HG02973 (cell line): ENCODE data around the gene CATSPERD.
"Not testable (repeated sequence)": the region's sequence is repeated elsewhere in the genome, so short reads cannot be mapped to it uniquely, and the experiment has no call there.

Experiments used
- ATAC-seq: cut with Tn5 transposase; IDR thresholded peaks from one replicate; pipeline ENCODE4 v1.9.1; 2021; ENCODE audit warnings: moderate library complexity; ENCODE audit not compliant: unreplicated experiment

Gene CATSPERD

DNA sequence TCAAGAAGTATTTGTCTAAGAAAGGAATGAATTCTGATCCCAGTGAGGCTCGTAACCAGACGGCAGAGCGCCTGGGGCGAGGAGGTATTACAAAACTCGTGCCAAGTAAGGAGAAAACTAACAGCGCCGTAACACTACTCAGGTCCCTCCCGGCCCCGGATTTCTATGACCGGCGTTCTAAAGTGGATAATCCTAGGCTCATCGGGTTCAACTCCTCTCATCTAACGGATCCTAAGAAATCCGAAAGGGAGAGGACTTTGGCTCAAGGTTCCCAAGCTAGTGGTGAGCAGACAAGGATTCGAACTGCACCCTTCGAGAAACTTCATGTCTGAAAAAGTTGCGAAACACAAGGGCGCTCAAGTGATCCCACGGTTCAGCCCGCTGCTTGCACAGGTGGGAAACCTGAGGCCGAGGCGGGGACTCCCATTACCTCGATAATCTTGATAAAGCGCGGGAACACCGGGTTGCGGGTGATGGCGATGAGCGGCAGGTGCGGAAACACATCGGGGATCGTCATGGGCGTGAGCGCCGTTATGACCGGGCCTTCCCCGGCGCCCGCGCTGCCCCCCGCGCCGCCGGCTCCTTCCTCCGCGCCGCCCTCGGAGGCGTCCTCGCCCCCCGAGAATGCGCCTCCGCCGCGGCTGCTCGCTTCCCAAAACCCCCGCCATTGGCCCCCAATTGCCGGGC is 1.0 kb upstream of the CATSPERD start:
- peak; percentile 3 for ATAC-seq

DNA sequence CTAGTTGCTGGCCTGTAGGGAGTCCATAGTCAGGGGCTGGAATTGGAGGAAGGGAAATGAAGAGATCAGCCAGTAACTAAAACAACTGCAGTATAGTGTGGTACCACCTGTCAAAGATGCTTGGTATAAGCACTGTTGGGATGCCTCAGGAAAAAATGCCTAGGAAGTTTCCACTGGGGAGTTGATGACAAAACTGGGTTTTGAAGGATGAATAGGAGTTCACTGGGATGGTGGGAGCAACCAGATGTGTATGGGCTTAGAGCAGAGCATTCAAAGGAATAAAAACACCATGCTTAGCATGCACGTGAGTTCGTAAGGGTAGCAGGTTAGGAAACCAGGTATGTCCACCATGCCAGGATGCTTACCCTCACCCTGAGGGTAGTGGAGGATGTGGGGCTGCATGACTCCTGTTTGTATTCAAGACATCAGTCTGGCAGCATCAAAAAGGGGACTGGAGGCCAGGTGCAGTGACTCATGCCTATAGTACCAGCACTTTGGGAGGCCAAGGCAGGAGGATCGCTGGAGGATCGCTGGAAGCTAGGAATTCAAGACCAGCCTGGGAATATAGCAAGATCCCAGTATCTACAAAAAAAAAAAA is 7.1 kb downstream of the CATSPERD start:
- no peak for ATAC-seq

DNA sequence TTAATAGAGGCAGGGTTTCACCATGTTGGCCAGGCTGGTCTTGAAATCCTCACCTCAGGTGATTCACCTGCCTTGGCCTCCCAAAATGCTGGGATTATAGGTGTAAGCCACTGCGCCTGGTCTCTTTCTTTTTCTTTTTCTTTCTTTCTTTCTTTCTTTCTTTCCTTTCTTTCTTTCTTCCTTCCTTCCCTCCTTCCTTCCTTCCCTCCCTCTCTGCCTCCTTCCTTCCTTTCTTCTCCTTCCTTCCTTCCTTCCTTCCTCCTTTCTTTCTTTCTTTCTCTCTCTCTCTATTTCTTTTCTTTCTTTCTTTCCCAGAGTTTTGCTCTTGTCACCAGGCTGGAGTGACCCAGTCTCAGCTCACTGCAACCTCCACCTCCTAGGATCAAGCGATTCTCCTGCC is 12.7 kb downstream of the CATSPERD start:
- ATAC-seq, result not testable (repeated sequence)

DNA sequence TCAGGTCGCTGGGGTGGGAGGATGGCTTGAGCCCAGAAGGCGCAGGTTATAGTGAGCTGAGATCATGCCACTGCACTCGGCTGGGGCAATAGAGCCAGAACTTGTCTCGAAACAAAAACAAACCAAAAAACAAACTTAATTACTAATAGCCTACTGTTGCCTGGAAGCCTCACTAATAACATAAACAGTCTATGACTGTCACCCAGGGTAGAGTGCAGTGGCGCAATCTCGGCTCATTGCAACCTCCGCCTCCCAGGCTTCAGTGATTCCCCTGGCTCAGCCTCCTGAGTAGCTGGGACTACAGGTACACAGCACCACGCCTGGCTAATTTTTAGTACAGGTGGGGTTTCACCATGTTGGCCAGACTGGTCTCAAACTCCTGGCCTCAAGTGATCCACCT is 18.0 kb downstream of the CATSPERD start:
- no peak for ATAC-seq

DNA sequence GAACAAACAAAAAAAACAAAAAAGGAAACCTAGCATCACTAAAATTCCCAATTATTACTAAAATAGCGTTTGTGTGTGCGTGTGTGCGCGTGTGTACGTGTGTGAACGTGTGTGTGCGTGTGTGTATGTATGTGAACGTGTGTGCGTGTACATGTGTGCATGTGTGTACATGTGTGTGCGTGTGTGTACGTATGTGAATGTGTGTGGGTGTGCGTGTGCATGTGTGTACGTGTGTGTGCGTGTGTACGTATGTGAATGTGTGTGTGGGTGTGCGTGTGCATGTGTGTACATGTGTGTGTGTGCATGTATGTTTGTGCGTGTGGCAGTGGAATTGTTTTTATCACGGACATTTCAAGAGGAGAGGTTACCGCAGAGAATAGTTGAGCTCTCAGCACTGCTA is 21.6 kb downstream of the CATSPERD start:
- no peak for ATAC-seq

DNA sequence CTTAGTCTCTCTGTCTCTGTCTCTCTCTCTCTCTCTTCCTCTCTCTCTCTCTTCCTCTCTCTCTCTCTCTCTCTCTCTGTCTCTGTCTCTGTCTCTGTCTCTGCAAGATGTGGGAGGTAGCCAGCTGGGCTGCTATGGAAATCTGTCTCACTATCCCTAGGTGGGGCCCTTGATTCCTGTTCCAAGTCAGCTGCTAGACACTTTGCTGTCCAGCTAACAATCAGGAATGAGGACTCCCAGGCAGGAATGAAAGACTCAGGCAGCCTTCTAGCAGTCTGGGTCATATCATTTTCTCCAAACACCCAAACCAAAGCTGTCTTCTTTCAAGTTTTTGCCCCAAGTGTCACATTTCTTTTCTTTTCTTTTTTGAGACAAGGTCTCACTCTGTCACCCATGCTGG is 23.2 kb downstream of the CATSPERD start:
- no peak for ATAC-seq

DNA sequence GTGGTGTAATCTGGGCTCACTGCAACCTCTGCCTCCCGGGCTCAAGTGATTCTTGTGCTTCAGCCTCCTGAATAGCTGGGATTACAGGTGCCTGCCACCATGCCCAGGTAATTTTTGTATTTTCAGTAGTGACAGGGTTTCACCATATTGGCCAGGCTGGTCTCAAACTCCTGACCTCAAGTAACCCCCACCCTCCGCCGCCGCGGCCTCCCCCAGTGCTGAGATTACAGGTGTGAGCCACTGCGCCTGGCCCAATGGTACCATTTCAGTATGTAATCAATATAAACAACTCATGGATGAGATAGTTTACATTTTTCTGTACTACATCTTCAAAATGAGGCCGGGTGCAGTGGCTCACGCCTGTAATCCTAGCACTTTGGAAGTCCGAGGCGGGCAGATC is 24.6 kb downstream of the CATSPERD start:
- not testable (repeated sequence) for ATAC-seq

DNA sequence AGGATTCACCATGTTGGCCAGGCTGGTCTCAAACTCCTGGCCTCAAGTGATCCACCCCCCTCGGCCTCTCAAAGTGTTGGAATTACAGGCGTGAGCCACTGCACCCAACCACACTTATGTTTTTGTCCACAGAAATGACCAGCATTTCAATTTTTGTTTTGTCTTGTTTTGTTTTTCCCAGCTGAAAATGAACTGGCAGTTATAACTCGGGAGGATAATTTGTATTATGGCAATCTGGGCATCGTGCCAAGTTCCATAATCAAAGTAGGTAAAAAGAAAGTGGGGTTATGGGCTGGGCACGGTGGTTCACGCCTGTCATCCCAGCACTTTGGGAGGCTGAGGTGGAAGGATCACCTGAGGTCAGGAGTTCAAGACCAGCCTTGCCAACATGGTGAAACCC is 28.5 kb downstream of the CATSPERD start:
- not testable (repeated sequence) for ATAC-seq

DNA sequence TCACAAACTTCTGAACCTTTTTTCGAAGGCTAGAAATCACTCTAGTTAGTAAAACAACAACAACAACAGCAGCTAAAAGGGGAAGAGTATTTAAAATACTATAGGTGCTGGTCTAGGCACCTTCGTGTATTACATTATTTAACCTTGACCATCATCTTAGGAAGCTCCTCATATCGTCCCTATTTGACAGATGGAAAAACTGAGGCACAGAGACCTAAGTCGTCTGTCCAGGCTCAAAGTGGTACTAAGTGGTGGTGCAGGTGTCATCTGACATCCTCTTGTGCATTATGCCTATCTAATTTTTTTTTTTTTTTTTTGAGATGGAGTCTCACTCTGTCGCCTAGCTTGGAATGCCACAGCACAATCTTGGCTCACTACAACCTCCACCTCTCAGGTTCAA is 29.1 kb downstream of the CATSPERD start:
- no peak for ATAC-seq

DNA sequence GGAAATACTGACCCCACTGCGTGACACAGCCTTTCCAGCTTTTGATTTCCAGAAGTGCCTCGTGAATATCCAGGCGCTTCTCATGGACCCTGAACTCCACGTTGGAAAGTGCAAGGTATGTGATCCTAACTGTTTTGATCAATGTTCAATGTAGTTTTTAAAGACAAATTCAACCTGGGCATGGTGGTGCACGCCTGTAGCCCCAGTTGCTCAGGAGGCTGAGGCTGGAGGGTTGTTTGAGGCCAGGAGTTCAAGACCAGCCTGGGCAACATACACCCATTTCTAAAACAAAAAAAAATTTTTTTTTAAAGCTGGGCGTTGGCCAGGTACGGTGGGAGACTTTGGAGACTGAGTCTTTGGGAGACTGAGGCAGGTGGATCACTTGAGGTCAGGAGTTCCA is 31.3 kb downstream of the CATSPERD start:
- no peak for ATAC-seq

DNA sequence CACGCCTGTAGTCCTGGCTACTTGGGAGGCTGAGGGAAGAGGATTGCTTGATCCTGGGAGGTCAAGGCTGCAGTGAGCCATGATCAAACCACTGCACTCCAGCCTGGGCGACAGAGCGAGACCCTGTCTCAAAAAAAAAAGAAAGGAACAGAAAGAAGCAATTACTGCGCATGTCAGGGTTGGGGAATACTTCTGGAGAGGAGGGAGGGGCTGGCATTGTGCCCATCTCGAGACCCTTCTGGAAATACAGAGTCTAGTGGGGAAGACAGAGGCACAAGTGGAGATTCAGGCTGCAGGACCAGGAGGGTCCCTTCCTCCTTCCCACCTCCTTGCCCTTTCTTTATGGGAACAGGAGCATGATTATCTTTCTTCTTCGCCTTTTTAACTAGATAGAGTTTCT is 33.3 kb downstream of the CATSPERD start:
- no peak for ATAC-seq

DNA sequence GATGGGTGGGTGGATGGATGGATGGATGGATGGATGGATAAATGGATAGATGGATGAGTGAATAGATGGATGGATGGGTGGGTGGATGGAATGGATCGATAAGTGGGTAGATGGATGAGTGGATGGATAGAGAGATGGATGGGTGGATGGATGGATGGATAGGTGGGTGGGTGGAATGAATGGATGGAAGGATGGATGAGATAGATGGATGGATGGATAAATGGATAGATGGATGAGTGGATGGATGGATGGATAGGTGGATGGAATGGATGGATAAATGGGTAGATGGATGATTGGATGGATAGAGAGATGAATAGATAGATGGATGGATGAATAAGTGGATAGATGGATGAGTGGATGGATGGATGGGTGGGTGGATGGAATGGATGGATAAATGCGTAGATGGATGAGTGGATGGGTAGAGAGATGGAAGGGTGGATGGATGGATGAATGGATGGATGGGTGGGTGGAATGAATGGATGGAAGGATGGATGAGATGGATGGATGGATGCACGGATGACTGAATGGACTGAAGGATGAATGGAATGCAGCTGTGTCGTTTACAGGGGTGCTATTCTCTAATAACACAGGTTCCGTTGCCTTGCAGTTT is 42.3 kb downstream of the CATSPERD start:
- no peak for ATAC-seq

DNA sequence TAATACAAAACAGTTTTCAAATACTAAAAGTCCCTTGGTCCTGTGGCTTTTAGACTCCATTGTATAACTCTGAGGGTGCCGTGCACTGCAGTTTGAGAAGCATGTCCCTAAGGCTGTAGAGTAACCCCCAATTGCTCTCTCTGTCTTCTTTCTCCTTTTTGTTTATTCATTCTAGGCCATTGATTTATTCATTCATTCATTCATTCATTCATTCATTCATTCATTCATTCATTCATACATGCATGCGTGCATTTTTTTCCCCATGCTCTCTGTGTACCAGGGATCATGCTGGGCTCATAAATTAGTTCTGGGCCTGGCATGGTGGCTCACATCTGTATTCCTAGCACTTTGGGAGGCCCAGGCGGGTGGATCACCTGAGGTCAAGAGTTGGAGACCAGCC is 44.8 kb downstream of the CATSPERD start:
- no peak for ATAC-seq

DNA sequence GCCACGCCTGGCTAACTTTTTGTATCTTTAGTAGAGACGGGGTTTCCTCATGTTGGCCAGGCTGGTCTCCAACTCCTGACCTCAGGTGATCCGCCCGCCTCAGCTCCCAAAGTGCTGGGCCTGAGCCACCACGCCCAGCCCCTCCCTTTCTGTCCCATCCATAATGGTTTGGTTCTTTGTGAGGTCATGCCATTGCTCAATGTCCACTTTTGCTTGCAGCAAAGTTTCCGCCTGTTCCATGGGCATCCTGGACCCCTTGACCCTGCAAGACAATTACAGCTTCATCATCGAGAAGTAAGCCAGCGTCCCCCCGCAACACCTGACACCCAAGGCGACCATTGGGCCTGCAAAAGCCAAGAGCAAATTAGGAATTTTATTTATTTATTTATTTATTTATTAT is 47.5 kb downstream of the CATSPERD start:
- ATAC-seq, result no peak

DNA sequence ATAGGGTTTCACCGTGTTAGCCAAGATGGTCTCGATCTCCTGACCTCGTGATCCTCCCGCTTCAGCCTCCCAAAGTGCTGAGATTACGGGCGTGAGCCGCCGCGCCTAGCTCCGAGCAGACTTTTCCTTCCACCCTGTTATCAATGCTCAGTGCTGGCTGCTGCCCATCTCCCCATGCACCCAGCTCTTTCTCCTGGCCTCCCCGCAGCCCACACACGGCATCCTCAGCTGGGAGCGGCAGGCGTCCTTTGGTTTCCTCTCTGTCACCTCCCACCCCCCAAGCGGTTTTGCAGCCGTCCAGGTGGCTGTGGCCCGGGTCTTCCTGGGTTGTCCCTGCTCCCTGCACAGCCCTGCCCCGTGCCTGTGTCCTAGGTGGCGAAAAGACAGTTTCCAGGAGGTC is 52.0 kb downstream of the CATSPERD start:
- no peak for ATAC-seq

DNA sequence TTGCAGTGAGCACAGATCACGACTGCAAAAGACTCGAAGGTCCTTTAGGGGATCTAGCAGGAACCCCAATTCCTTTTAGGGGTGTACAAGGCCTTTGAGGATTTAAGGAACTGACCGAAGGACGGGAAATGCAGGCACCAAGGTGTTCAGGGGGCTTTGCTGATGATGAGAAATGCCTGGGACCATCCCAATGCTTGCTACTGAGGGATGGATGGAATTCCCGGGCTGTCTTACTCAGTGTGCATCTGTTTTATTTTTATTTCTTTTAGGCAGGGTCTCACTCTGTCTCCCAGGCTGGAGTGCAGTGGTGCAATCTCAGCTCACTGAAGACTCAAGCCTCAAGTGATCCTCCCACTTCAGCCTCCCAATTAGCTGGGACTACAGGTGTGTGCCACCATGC is 52.8 kb downstream of the CATSPERD start:
- no peak for ATAC-seq

DNA sequence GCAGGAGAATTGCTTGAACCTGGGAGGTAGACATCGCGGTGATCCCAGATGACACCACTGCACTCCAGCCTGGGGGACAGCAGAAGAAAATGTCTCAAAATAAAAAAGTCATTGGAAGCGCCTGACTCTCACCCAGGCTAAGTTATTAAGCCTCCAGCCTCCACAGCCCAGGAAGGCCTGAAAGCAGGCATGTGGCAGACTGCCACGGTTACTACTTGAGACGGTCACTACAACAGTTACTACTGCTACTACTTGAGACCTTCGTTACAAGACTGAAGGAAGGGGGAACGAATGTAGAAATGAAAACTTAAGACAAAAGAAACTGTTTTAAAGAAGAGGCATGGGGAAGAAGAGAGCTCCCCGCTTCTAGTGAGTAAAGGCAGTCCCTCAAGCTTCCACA is 54.5 kb downstream of the CATSPERD start:
- no peak for ATAC-seq

DNA sequence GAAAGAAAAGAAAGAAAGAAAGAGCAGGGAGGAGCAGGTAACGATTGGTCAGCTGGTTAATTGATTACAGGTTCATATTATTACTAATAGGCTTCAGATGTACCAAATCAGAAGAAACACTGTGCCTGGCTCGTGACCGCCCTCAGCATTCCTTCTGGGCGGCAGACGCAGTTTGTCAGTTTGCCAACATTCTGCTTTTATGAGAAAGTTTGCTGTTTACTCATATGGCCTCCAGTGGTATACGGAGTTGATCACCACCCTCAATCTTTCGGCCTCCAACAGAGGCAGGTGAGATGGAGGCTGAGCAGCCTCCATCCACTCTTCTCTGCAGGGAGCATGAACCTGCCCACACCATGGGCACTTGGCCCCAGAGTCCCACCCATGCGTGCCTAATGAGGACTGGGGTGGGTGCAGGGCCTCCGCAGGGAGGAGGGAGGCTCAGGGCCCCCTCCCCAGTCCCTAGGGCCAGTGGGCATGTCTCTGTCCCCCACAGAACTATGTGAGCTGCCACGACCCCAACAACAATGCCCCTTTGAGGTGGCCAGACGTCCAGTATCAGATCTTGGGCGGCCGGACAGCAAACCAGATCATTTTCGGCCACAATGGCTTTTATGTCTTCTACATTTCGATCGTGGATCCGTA is 55.4 kb downstream of the CATSPERD start:
- ATAC-seq, result no peak

DNA sequence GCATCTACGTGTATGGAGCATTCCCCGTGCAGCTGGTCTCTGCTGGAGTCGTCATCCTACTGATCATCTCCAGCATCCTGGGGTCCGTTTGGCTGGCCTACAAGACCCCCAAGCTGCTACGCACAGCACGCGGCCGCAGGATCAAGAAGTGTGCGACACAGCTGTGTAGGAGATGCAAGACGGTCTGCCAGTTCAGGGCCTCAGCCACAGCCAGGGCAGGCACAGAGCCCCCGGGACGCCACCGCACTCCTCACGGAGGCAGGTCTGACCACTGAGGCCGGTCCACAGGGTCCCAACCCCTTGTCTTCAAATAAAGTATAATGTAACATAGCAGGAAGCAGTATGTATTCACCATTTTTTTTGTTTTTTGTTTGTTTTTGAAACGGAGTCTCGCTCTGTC is 58.0 kb downstream of the CATSPERD start:
- ATAC-seq, result no peak

DNA sequence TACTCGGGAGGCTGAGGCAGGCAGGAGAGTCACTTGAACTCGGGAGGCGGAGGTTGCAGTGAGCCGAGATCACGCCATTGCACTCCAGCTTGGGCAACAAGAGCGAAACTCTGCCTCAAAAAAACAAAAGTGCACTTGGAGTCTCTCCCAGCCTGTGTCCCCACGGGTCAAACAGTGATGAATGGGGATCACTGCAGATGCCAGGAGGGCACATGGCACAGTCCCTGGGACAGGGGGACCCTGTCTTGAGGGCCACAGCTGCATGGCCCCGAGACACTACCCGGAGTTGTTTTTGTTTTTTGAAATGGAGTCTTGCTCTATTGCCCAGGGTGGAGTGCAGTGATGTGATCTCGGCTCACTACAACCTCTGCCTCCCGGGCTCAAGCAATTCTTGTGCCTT is 60.5 kb downstream of the CATSPERD start:
- not testable (repeated sequence) for ATAC-seq

DNA sequence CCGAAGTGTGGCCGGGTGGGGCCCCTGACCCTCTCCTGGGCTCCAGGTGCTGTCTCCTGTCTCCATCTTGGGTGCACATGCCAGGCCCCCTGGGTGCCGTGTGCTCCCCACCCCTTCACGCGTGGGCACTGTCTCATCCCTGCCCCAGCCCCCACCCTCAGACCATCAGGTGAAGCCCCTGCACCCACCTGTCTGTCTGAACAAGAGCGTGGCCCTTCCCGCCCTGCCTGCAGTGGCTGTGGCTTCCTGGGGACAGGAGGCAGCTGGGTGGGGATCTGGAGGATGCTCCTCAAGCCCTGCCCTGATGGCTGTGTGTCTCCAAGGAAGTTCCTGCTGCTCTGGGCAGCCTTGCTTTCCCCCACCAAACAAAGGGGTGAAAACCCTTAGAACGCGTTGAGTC is 61.9 kb downstream of the CATSPERD start:
- ATAC-seq, result no peak
